ENCODE data around the gene ITGA8.
"Not testable (repeated sequence)": the region's sequence is repeated elsewhere in the genome, so short reads cannot be mapped to it uniquely, and the experiment has no call there.

ITGA8 gene

DNA sequence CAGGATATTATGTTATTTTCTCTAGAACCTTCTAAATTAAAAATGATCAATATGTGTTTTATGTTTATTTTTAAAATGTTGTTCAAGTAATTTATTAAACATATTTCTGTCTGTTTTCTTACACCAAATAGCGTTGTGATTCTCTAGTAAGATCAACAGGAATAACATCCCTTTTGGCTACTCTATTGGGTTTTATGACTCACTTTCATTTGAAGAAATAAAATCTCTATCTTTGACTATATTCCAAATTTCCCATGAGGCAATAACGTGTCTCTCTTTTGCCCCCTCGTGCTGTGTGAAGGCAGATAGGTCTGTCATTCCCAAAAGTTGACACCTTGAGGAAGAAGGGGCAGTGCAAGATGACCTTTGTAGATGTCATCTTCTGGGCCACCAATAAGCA is 40.9 kb downstream of the ITGA8 start:
- no peak for DNase-seq

GRCh38 chr10:15672469-15672868 is 47.3 kb downstream of the ITGA8 start:
- DNase-seq = no peak

- DNase-seq = no peak
These were observed 48.8 kb downstream of the ITGA8 start for GRCh38 chr10:15670880-15671279.

- DNase-seq = no peak
These were observed 58.1 kb downstream of the ITGA8 start for GRCh38 chr10:15661574-15661973.

DNA sequence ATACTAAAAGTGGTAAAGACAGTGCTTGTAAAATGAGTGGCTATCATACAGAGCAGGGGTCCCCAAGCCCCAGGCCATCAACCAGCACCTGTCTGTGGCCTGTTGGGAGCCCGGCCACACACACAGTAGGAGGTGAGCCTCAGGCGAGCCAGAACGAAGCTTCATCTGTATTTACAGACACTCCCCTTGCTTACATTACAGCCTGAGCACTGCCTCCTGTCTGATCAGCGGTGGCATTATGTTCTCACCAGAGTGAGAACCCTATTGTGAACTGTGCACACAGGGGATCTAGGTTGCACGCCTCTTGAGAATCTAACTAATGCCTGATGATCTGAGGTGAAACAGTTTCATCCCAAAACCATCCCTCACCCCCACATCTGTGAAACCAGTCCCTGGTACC is 58.7 kb downstream of the ITGA8 start:
- peak; percentile 18 for DNase-seq

GRCh38 chr10:15658069-15658702 is 61.5 kb downstream of the ITGA8 start:
- DNase-seq = no peak

DNA sequence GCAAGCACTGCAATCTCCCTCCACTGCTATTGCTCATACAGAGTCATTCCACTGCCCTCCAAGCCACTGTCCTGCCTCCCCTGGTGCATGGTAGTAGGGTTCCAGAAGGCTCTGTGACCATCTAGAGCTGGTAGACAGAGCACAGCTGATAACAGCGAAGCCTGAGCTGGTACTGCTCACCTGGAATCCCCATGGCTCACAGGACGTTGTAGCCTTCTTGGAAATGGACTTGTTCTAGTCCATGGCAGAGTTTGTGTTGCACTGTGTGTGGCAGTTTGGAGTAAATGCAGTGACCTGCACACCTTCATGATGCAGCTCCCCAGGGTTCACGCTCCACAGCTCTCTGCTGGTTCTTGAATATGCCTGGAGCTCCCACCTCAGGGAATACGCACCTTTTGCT is 67.0 kb downstream of the ITGA8 start:
- no peak for DNase-seq

DNA sequence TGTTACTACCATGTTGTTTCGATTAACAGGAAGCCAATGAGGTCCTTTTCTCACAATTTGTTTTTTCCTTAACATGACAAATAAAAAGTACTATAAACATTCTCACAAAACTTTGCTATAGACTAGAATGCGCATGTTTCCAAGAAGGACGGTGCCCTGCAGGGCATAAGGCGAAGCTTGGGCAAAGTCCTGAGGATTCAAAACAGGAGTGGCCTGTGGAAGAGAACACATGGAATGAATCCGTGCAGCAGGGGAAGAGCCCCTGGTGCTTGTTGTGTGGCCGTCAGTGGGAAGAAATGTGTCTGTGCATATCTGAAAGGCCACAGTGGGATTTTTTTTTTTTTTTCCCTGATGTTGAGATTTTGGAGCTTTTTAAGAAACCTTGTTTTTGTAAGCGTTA is 67.6 kb downstream of the ITGA8 start:
- DNase-seq = no peak

DNA sequence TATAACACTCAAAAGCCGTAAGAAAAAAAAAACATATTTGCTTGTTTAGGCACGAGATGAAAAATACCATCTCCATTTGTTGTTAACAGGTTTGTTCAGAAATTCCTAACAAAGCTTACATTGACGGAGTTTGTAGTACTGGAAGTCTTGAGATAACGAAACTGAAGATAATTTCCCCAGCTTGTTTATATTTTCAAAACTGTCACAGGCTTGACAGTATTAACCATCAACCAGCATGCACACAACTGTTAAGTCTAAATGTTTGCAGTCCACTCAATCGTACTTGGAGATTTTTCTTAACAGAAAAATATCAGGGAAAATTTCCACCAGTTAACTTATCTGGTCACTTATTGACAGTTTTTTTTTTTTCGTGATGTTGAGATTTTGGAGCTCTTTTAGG is 68.5 kb downstream of the ITGA8 start:
- no peak for DNase-seq

DNA sequence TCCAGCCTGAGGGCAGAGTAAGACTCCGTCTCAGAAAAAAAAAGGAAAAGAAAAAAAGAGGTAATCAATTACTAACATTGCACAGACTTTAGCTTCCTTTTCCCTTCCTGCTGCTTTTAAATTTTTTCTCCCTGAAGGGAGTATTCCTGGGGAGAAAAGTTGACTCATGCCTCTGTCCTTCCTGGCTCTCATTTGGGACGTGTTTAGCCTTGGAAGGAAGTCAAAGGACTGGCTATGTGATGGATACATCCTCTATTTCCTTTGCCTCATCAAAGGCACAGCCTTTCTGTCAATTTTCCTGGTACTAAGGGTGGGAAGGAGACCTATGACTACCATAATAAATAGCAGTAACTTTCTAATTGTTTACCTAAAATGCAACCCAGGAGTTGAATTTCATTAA is 77.6 kb downstream of the ITGA8 start:
- no peak for DNase-seq

DNA sequence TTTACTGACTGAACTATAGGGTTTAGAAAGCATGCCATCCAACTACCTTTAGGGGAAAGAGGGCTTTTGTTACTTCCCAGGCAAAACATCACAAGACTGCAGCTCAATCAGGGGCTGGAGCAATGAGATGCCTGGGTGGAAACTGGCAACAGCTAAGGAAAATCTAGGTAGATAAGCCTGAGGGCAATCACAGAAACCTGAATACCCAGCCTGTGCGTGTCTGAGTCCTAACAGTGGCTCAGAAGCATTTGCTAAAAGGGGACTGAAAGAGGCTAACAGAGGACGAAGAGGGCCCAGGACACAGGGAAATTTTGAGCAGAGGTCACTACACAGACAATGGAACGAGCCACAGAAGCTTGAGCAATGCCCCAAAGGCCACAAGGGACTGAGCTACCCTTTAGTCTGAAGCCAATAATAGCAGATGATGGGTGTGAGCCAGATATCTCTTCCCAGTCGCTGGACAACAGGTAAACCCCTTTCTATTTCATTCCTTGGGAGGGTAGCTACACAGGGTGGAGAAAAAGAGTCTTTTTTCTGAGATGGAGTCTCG is 79.1 kb downstream of the ITGA8 start:
- no peak for DNase-seq

DNA sequence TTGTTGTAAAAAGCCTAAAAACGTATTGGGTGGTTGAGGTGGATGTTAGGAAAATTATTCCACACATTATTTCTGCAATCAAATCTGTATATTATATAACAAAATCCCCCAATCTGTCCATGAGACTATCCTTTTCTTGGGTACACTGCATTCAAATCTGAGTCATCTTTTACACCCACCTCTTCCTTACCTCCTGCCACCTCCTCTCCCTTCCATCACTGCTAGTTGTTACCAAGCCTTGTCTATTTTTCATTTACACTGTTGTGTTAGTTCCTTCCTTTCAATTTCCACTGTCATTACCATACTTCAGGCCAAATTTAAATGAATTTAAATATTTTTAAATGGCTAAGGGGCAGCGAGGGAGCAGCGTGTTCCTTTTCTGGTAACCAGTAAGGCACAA is 83.3 kb downstream of the ITGA8 start:
- peak; percentile 19 for DNase-seq

DNA sequence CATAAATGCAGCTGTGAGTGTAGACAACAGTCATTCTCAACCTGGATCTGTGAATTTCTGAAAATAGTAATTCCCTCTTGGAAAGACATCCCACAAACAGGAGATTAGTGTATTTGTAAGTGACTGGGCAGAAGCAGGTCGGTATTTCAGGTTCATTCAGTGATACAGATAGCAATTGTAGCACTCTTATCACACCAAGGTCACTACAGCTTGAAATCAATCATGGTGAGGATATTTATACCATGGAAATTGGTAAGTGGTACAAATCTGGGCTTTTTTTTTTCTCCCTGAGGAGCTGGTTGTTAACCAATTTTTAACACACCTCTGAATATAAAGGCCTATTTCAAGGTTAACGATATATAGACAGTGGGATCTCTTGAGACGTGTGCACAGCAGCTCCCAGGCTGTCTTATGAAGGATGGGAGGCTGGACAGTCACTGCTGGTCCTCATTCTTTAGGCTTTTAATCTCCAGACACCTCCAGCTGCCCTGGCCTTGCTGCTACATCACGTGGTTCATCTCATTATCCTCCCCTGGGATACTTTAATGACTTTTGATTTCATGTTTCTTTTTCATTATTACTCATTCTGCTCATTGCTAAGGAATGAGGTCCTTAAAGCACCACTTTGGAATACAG is 87.1 kb downstream of the ITGA8 start:
- peak; percentile 78 for DNase-seq

GRCh38 chr10:15631205-15631604 is 88.5 kb downstream of the ITGA8 start:
- DNase-seq = not testable (repeated sequence)

GRCh38 chr10:15630353-15630752 is 89.4 kb downstream of the ITGA8 start:
- no peak for DNase-seq

DNA sequence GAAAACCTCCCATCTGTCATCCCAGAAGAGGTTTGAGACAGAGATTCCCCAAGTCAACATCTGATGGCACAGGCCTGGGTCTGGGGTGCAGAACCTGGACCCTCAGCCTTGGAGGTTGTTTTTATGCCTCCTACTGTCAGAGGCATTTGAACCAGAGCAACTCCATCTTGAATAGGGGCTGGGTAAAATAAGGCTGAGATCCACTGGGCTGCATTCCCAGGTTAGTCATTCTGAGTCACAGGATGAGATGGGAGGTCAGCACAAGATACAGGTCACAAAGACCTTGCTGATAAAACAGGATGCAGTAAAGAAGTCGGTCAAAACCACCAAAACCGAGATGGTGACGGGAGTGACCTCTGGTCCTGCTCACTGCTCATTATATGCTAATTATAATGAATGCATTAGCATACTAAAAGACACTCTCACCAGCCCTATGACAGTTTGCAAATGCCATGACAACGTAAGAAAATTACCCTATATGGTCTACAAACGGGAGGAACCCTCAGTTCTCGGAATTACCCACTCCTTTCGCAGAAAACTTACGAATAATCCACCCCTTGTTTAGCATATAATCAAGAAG is 92.0 kb downstream of the ITGA8 start:
- no peak for DNase-seq

DNA sequence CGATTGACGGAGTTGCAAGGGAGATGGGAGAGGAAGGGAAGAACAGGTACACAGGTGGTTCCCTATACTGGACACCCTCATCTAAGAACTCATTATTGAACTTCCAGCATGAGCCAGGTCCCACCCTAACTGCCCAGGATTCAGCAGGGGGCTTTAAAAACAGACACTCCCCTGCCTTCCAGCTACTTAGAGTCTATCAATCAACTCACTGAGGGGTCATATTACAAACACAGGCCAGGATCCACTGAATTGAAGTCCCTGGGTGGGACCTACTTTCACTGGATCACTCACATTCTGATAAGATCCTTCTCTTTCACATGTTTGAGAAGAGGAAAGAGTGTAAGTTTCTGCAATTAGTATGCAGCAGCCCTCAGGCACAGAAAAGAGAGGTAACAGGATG is 92.8 kb downstream of the ITGA8 start:
- no peak for DNase-seq

DNA sequence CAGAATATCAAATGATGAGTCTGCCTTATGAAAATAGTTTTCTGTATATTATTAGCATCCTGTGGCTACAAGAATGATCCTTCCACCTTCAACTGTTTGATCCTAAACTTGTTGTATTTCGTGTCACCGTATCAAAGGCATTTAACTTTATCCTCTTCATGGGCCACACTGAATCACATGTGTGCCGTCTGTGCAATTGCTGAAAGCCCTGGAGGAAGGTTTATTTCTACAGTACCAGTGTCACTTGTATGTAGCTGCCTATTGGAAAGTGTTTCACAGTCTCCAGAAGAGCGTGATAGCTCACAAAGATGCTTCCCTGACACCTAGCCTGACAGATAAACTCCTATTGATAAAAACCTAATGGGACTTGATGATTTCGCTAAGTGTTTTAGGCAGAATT is 94.5 kb downstream of the ITGA8 start:
- DNase-seq = no peak

GRCh38 chr10:15624401-15625196 is 95.1 kb downstream of the ITGA8 start:
- no peak for DNase-seq

- no peak for DNase-seq
These were observed 98.7 kb downstream of the ITGA8 start for GRCh38 chr10:15620836-15621515.

DNA sequence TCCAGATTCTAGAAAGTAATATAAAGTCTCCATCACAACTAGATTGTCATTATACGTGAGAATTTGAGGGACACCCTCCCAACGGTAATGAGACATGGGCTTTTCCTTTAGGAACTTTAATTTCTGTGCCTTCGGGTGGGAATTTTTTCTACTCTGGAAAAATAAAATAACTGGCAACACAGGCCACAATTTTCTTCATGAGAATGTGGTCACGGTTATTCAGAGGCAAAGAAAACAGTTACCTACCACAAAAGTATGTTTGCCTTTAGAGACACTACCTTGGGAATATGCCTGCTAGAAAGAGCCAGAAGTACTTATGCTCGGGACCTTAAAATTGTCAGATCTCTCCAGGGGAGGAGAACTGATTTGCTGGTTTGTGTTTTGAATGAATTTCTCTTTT is 99.4 kb downstream of the ITGA8 start:
- DNase-seq = no peak

- no peak for DNase-seq
These were observed 110.5 kb downstream of the ITGA8 start for GRCh38 chr10:15609246-15609645.

DNA sequence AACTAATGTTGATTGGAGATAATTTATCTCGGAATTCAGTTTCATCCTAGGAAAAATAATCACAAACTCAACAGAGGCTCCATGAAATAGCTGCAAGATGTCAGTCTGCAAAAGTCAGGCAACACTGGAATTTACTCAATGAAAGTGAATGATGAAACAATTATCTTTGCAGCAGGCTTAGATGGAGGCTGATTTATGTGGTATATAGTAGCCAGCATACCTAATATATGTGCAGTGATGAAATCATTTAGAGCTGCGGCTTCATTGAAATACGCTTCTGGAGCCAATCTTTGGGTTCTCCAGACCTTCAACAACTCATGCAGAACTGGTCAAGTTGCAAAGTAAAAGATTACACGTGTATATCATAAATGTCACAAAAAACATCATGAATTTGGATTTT is 113.3 kb downstream of the ITGA8 start:
- DNase-seq = no peak
